Upper lobe of right lung (tissue), 1 donor: ENCODE measurements around the gene IER3IP1. TPM values are rescaled to one million over a fixed set of nuclear protein-coding genes. Genes with fewer than 3 reads are reported as not detected.

Experiments used
- ATAC-seq: fragments of 200-7000 bp; cut with Tn5 transposase; one replicate; pipeline ENCODE4 v1.9.1; 2020; ENCODE audit warnings: mild to moderate bottlenecking, moderate library complexity
- DNase-seq: peaks from one replicate; pipeline ENCODE4 v3.0.0-alpha.2; 2020
- H3K27ac ChIP-seq: fragments of 200-600 bp; one replicate; pipeline ENCODE4 v1.8.0; 2022
- H3K27me3 ChIP-seq: fragments of 200-600 bp; one replicate; pipeline ENCODE4 v1.8.0; 2022; ENCODE audit warnings: mild to moderate bottlenecking
- H3K36me3 ChIP-seq: fragments of 200-600 bp; one replicate; pipeline ENCODE4 v1.8.0; 2022
- H3K4me1 ChIP-seq: fragments of 200-600 bp; one replicate; pipeline ENCODE4 v1.8.0; 2022
- H3K4me3 ChIP-seq: fragments of 200-600 bp; one replicate; pipeline ENCODE4 v1.8.0; 2022; ENCODE audit warnings: mild to moderate bottlenecking
- H3K9me3 ChIP-seq: fragments of 200-600 bp; one replicate; pipeline ENCODE4 v1.8.0; 2022
- intact Hi-C: fragments of 100-400 bp; cut with DNase I; formaldehyde crosslinking; loops from one replicate; pipeline ENCODE4 v1.11.0; 2022
- total RNA-seq: library from RNA; stranded (reverse); fragmentation: NEBNext Ultra II Directional; extraction: Animal tissue kit (Norgen Biotek cat#: 25700); gene quantifications from one replicate; pipeline ENCODE4 v1.2.1, GENCODE V29; 2021
- TF ChIP-seq, protein P1 (sequence below): fragments of 200-600 bp; IDR thresholded peaks from one replicate; pipeline ENCODE4 v1.8.0; 2022; ENCODE audit warnings: antibody characterized with exemption
- donor health status: DM: no; HTN: yes; CAD: no; lungs with severe emphysema.

Gene IER3IP1
- total RNA-seq, 1 donor from 2014 or later = 12.9 TPM

GRCh38 chr18:47115205-47115604 lies 61.0 kb downstream of the IER3IP1 start:
- Histone ChIP-seq H3K9me3 (no peaks in the 10 kb centered on the region), H3K27me3 (no peaks in the 10 kb centered on the region), H3K36me3 (peaks cover 52% of the 10 kb centered on the region), H3K4me1 (no peaks in the 10 kb centered on the region), H3K27ac (no peak overlapping the region), H3K4me3 (no peak overlapping the region)
- ATAC-seq (no peak), DNase-seq (no peak)
- TF ChIP-seq, protein P1, sequence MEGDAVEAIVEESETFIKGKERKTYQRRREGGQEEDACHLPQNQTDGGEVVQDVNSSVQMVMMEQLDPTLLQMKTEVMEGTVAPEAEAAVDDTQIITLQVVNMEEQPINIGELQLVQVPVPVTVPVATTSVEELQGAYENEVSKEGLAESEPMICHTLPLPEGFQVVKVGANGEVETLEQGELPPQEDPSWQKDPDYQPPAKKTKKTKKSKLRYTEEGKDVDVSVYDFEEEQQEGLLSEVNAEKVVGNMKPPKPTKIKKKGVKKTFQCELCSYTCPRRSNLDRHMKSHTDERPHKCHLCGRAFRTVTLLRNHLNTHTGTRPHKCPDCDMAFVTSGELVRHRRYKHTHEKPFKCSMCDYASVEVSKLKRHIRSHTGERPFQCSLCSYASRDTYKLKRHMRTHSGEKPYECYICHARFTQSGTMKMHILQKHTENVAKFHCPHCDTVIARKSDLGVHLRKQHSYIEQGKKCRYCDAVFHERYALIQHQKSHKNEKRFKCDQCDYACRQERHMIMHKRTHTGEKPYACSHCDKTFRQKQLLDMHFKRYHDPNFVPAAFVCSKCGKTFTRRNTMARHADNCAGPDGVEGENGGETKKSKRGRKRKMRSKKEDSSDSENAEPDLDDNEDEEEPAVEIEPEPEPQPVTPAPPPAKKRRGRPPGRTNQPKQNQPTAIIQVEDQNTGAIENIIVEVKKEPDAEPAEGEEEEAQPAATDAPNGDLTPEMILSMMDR = no peak
- intact Hi-C loops = no loop called here

GRCh38 chr18:47113796-47114540 lies 62.2 kb downstream of the IER3IP1 start:
- Histone ChIP-seq H3K36me3 (peaks cover 61% of the 10 kb centered on the region), H3K4me3 (no peak overlapping the region), H3K9me3 (no peaks in the 10 kb centered on the region), H3K27ac (no peak overlapping the region), H3K4me1 (no peaks in the 10 kb centered on the region), H3K27me3 (no peaks in the 10 kb centered on the region)
- DNase-seq (no peak), ATAC-seq (no peak)
- intact Hi-C loops = no loop called here
- TF ChIP-seq, protein P1 = no peak

DNA sequence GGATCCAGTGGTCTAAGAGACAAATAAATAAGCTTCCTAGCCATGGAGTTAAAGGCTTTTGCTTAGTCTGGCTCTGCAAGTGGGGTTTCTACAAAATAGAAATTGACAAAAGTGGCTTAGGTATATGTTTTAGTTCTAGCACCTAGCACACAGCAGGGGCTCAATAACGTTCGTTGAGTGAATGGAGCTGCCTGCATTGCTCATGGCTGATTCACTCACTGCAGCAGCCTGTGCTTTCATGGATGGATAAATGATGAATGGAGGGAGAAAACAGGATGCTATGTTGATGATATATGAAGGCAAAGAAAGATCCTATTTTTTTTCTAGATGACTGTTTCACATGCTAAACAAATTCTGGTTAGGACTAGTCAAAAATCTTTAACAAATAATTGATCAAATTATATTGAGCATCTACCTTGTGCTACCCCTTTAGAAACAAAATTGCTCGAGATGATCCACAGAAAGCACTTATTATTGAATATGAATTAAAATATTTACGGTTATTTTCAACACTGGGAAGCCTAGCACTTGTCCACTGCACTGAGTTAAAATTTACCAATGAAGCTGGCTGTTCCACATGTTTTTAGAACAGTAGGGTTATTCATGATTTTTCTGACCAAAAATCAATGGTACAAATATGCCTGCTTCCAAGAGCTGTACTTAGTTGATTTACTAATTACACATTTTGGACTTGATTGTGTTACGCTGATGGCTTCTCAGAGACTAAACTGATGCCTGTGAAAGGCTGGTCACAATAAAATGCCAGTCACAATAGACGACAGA lies 65.5 kb downstream of the IER3IP1 start:
- no peaks in the 10 kb centered on the region for H3K4me1 ChIP-seq
- H3K9me3 ChIP-seq = no peaks in the 10 kb centered on the region
- no peak overlapping the region for H3K4me3 ChIP-seq
- peaks cover 92% of the 10 kb centered on the region for H3K36me3 ChIP-seq
- no peak for DNase-seq
- H3K27me3 ChIP-seq = no peaks in the 10 kb centered on the region
- intact Hi-C loops = no loop called here
- H3K27ac ChIP-seq = no peak overlapping the region
- TF ChIP-seq, protein P1 = no peak
- no peak for ATAC-seq

DNA sequence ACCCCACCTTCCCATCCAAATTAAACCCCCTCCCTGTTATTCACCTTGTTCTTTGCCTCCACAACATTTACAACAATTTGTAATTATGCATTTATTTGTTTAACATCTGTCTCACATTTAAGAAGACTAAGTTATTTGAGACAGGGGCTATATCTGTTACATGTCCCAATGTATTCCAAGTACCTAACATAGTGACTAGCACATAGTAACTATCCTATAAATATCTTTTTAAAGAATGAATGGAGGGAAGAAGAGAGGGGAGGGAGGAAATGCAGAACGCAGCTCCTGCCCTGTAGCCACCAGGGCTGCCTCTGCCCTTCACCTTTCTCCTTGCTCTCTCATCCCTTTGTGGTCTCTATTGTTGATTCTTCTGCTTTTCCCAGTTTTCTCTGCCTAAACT lies 66.4 kb downstream of the IER3IP1 start:
- intact Hi-C loops = no loop called here
- Histone ChIP-seq H3K27me3 (no peaks in the 10 kb centered on the region), H3K27ac (no peak overlapping the region), H3K36me3 (peaks cover 84% of the 10 kb centered on the region), H3K4me3 (no peak overlapping the region), H3K4me1 (no peaks in the 10 kb centered on the region), H3K9me3 (no peaks in the 10 kb centered on the region)
- no peak for DNase-seq
- TF ChIP-seq, protein P1 = no peak
- no peak for ATAC-seq

DNA sequence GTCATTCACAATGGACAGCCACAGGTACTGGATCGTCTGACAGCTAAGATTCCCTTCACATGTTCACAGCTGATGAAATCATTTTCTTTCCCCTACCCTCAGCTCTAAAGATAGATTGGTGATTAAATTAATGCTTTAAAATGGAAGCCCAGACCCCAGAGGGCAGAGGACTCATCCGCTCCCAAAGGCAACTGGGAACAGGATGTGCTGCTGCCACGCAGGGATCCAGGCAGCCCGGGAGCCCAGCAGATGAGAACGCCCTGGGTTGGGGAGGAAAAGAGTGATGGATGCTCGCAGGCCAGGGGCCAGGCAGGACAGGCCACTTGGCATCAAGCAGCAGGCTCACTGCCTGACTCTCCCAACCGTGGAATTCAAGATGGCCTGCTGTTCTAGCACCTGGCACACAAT lies 67.2 kb downstream of the IER3IP1 start:
- no peak for DNase-seq
- no peak overlapping the region for H3K27ac ChIP-seq
- H3K9me3 ChIP-seq = no peaks in the 10 kb centered on the region
- intact Hi-C loops = no loop called here
- H3K4me1 ChIP-seq = no peaks in the 10 kb centered on the region
- no peak overlapping the region for H3K4me3 ChIP-seq
- no peaks in the 10 kb centered on the region for H3K27me3 ChIP-seq
- ATAC-seq = no peak
- TF ChIP-seq, protein P1 = no peak
- peaks cover 84% of the 10 kb centered on the region for H3K36me3 ChIP-seq
